Naive thymus-derived CD4-positive, alpha-beta T cell (primary cell): ENCODE measurements around the gene HLCS. TPM values are rescaled to one million over a fixed set of nuclear protein-coding genes. Genes with fewer than 3 reads are reported as not detected.

Source experiments
- ATAC-seq: fragments of 150-1000 bp; cut with Tn5 transposase; 2 replicates; pipeline ENCODE4 v1.10.0; 2021; ENCODE audit warnings: mild to moderate bottlenecking, moderate library complexity
- CTCF ChIA-PET: fragments of 350-600 bp; sonication (Branson Sonifier 250); formaldehyde crosslinking; loops from one replicate; lab custom pipeline; 2021; ENCODE audit warnings: antibody characterized with exemption; lab: Charles Lee
- POLR2A ChIA-PET: fragments of 350-600 bp; sonication (Branson Sonifier 250); formaldehyde crosslinking; loops from one replicate; lab custom pipeline; 2021; ENCODE audit warnings: antibody characterized with exemption, inconsistent platforms; lab: Charles Lee
- DNase-seq, 9 donors: peaks; one replicate each; pipeline versions ENCODE4 v3.0.0 to v3.0.0-alpha.2; 2020 to 2022; ENCODE audit warnings: mixed read lengths in 1 of 9
- H3K27ac ChIP-seq: one replicate; pipeline ENCODE4 v1.7.0; 2013; ENCODE audit warnings: mild to moderate bottlenecking, low read depth, low read length, moderate library complexity
- H3K27me3 ChIP-seq, 2 donors: one replicate each; pipeline ENCODE4 v1.7.0; 2013; ENCODE audit warnings: low read length in 2 of 2, mild to moderate bottlenecking in 2 of 2, moderate library complexity in 2 of 2; ENCODE audit not compliant: control insufficient read depth in 2 of 2, insufficient read depth in 2 of 2
- H3K36me3 ChIP-seq, 3 experiments: 1 replicate in 2 of 3; 2 replicates in 1 of 3; pipeline ENCODE4 v1.7.0; 2013; ENCODE audit warnings: low read length in 3 of 3, mild to moderate bottlenecking in 3 of 3, moderate library complexity in 1 of 3; ENCODE audit not compliant: insufficient read depth in 3 of 3, control insufficient read depth in 2 of 3
- H3K4me1 ChIP-seq, 2 donors: one replicate each; pipeline ENCODE4 v1.7.0; 2013; ENCODE audit warnings: low read length in 2 of 2, mild to moderate bottlenecking in 2 of 2, moderate library complexity in 1 of 2; ENCODE audit not compliant: control insufficient read depth in 2 of 2, insufficient read depth in 2 of 2
- H3K4me3 ChIP-seq: 2 replicates; pipeline ENCODE4 v1.7.0; 2013; ENCODE audit warnings: mild to moderate bottlenecking, low read length
- H3K9me3 ChIP-seq, 3 experiments: 1 replicate in 2 of 3; 2 replicates in 1 of 3; pipeline ENCODE4 v1.7.0; 2013; ENCODE audit warnings: low read length in 3 of 3; ENCODE audit not compliant: control insufficient read depth in 2 of 3
- H3K27ac Mint-ChIP-seq, 9 donors: one replicate each; pipeline ENCODE4 v1.8.0; 2020 to 2022; ENCODE audit warnings: mixed read lengths in 9 of 9, mild to moderate bottlenecking in 8 of 9, moderate library complexity in 5 of 9, inconsistent platforms in 2 of 9
- H3K27me3 Mint-ChIP-seq, 5 donors: one replicate each; pipeline ENCODE4 v1.8.0; 2021 to 2022; ENCODE audit warnings: mixed read lengths in 5 of 5, mild to moderate bottlenecking in 1 of 5
- H3K36me3 Mint-ChIP-seq, 5 donors: one replicate each; pipeline ENCODE4 v1.8.0; 2020 to 2022; ENCODE audit warnings: mixed read lengths in 5 of 5, mild to moderate bottlenecking in 3 of 5, inconsistent platforms in 1 of 5
- H3K4me1 Mint-ChIP-seq, 7 donors: one replicate each; pipeline ENCODE4 v1.8.0; 2020 to 2022; ENCODE audit warnings: mixed read lengths in 7 of 7, mild to moderate bottlenecking in 3 of 7, inconsistent platforms in 1 of 7
- H3K4me3 Mint-ChIP-seq, 10 donors: one replicate each; pipeline ENCODE4 v1.8.0; 2020 to 2022; ENCODE audit warnings: mild to moderate bottlenecking in 10 of 10, mixed read lengths in 10 of 10, moderate library complexity in 6 of 10, inconsistent platforms in 2 of 10
- H3K9me3 Mint-ChIP-seq, 11 donors: one replicate each; pipeline ENCODE4 v1.8.0; 2020 to 2022; ENCODE audit warnings: mixed read lengths in 11 of 11, mild to moderate bottlenecking in 4 of 11, inconsistent platforms in 1 of 11, moderate library complexity in 1 of 11
- intact Hi-C, 2 donors: fragments of 100-400 bp; cut with micrococcal nuclease; formaldehyde crosslinking; loops; one replicate each; pipeline ENCODE4 v1.15.1; 2023
- polyA plus RNA-seq, 2 donors: library from polyadenylated mRNA; unstranded; fragments of 300-500 nt; fragmentation: Illumina TruSeq; gene quantifications; one replicate each; pipeline ENCODE4 v1.2.3, GENCODE V29; 2021
- total RNA-seq, 6 experiments: library from RNA in 5 of 6; stranded (reverse) in 5 of 6; gene quantifications; 1 replicate in 5 of 6; 2 replicates in 1 of 6; pipeline ENCODE4 v1.2.3 and lab custom pipeline; 2021 to 2026

The HLCS gene
- total and polyA plus RNA-seq, 7 experiments from 2014 or later: 7.0 to 19.3 (median 9.0) TPM

DNA sequence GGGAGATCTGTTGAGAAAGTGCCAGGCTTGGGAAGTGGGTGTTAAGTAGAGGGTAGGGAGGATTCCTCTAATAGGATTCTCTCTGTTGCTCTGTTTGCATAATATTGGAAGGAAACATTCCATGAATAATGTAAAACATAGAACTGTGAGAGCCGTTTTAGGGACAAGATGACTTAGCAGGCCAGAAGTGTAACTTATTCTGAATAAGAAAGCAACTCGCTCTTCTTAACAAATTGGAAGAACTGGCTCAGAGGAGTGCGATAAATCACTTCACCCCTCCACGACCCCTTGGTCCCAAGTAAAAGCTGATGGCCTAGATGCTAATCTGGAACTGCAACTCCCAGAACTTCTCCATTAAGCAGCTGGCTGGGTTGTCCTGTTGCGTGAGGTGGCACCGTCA is 248.5 kb downstream of the HLCS start:
- POLR2A ChIA-PET: no interaction called here
- H3K9me3 Mint-ChIP-seq: peaks cover 0 to 2% (median 0%) of the 10 kb centered on the region in 11 donors
- Histone ChIP-seq H3K27ac (no peak overlapping the region), H3K27me3 (peaks cover 0 to 7% of the 10 kb centered on the region in 2 donors), H3K36me3 (no peaks in the 10 kb centered on the region), H3K9me3 (no peaks in the 10 kb centered on the region), H3K4me3 (no peak overlapping the region), H3K4me1 (no peaks in the 10 kb centered on the region)
- H3K36me3 Mint-ChIP-seq: peaks cover 0 to 3% (median 0%) of the 10 kb centered on the region in 5 donors
- ATAC-seq (no peak), DNase-seq (no peak)
- H3K27me3 Mint-ChIP-seq: peaks cover 56 to 76% (median 64%) of the 10 kb centered on the region in 5 donors
- CTCF ChIA-PET: no interaction called here
- H3K4me1 Mint-ChIP-seq: no peaks in the 10 kb centered on the region
- no peak overlapping the region for H3K4me3 Mint-ChIP-seq
- intact Hi-C loops: no loop called here
- no peak overlapping the region for H3K27ac Mint-ChIP-seq

DNA sequence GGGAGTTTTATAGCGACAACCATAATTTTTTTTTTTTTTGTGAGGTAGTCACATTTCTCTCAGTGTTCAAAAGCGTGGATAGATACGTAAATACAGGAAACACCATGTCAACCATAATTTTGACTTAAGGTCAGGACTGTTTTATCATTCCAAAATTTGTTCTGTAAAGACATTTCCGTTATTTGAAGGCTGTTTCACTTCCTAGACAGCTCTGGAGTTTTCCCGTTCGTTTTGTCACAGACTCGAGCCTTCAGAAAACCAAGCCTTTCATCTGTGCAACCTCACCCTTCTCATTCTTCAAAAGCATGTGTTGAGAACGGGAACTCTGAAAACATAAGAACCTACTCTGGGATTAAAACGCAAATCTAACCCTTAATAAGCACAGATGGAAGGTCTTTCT is 249.6 kb downstream of the HLCS start:
- CTCF ChIA-PET: no interaction called here
- Mint-ChIP-seq H3K4me1 (peaks cover 0 to 2% (median 0%) of the 10 kb centered on the region in 7 donors), H3K27ac (no peak overlapping the region), H3K9me3 (peaks cover 0 to 6% (median 0%) of the 10 kb centered on the region in 11 donors), H3K36me3 (peaks cover 0 to 3% (median 0%) of the 10 kb centered on the region in 5 donors), H3K27me3 (peaks cover 64 to 77% (median 67%) of the 10 kb centered on the region in 5 donors), H3K4me3 (no peak overlapping the region)
- intact Hi-C loops: no loop called here
- H3K36me3 ChIP-seq: no peaks in the 10 kb centered on the region
- H3K9me3 ChIP-seq: no peaks in the 10 kb centered on the region
- no peak overlapping the region for H3K4me3 ChIP-seq
- no peak for DNase-seq
- ATAC-seq: no peak
- H3K27ac ChIP-seq: no peak overlapping the region
- no peaks in the 10 kb centered on the region for H3K4me1 ChIP-seq
- peaks cover 0 to 7% of the 10 kb centered on the region in 2 donors for H3K27me3 ChIP-seq
- POLR2A ChIA-PET: no interaction called here

- DNase-seq (no peak), ATAC-seq (no peak)
- Histone ChIP-seq H3K4me1 (no peaks in the 10 kb centered on the region), H3K9me3 (no peaks in the 10 kb centered on the region), H3K36me3 (no peaks in the 10 kb centered on the region), H3K27ac (no peak overlapping the region), H3K4me3 (no peak overlapping the region), H3K27me3 (peaks cover 0 to 7% of the 10 kb centered on the region in 2 donors)
- peaks cover 0 to 3% (median 0%) of the 10 kb centered on the region in 5 donors for H3K36me3 Mint-ChIP-seq
- CTCF ChIA-PET: no interaction called here
- peaks cover 67 to 78% (median 71%) of the 10 kb centered on the region in 5 donors for H3K27me3 Mint-ChIP-seq
- POLR2A ChIA-PET: no interaction called here
- intact Hi-C loops: no loop called here
- H3K9me3 Mint-ChIP-seq: peaks cover 0 to 6% (median 0%) of the 10 kb centered on the region in 11 donors
- H3K27ac Mint-ChIP-seq: no peak overlapping the region
- H3K4me3 Mint-ChIP-seq: no peak overlapping the region
- H3K4me1 Mint-ChIP-seq: peaks cover 0 to 2% (median 0%) of the 10 kb centered on the region in 7 donors
Observed at GRCh38 chr21:36716387-36716786, 250.1 kb downstream of the HLCS start.

GRCh38 chr21:36713746-36714145 is 252.7 kb downstream of the HLCS start:
- Histone ChIP-seq H3K4me1 (peaks cover 0 to under 1% of the 10 kb centered on the region in 2 donors), H3K9me3 (no peaks in the 10 kb centered on the region), H3K27ac (no peak overlapping the region), H3K36me3 (no peaks in the 10 kb centered on the region), H3K4me3 (no peak overlapping the region), H3K27me3 (peaks cover 0 to 15% of the 10 kb centered on the region in 2 donors)
- no peak overlapping the region for H3K27ac Mint-ChIP-seq
- intact Hi-C loops: loop anchor here in 1 of 2 donors (2.0 kb wide), 1 partner anchor 23 kb away; no protein-coding TSS in a partner anchor
- DNase-seq (no peak), ATAC-seq (no peak)
- ChIA-PET POLR2A (no interaction called here), CTCF (no interaction called here)
- peaks cover 0 to 15% (median 10%) of the 10 kb centered on the region in 7 donors for H3K4me1 Mint-ChIP-seq
- H3K9me3 Mint-ChIP-seq: peaks cover 0 to 6% (median 0%) of the 10 kb centered on the region in 11 donors
- H3K27me3 Mint-ChIP-seq: peaks cover 73 to 85% (median 81%) of the 10 kb centered on the region in 5 donors
- H3K36me3 Mint-ChIP-seq: peaks cover 0 to 2% (median 0%) of the 10 kb centered on the region in 5 donors
- H3K4me3 Mint-ChIP-seq: no peak overlapping the region

DNA sequence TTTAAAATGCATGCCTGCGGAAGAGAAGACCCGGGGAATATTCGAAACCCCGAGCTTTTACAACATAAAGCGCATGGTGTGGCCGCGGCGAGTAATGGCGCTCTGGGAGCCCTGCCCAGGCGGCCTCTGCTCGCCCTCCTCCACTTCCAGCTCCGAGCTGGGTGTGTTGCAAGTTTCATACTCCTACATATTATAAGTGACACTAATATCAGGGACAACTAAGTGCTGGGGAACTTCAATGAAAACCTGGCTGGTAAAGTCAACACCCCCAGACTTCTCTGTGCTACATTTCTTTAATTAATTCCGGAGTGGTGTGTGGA is 255.8 kb downstream of the HLCS start:
- H3K4me1 Mint-ChIP-seq: peaks cover 4 to 40% (median 34%) of the 10 kb centered on the region in 7 donors
- H3K36me3 Mint-ChIP-seq: peaks cover 0 to 1% (median 0%) of the 10 kb centered on the region in 5 donors
- ATAC-seq (no peak), DNase-seq (no peak)
- H3K4me3 Mint-ChIP-seq: peak overlapping the region in 6 of 10 donors; percentile 8 to 79 (median 40)
- CTCF ChIA-PET: no interaction called here
- H3K27me3 Mint-ChIP-seq: peaks cover 80 to 88% (median 84%) of the 10 kb centered on the region in 5 donors
- H3K27ac Mint-ChIP-seq: no peak overlapping the region
- H3K9me3 Mint-ChIP-seq: peaks cover 0 to 6% (median 0%) of the 10 kb centered on the region in 11 donors
- peaks cover 0 to 29% of the 10 kb centered on the region in 2 donors for H3K27me3 ChIP-seq
- H3K4me3 ChIP-seq: no peak overlapping the region
- peaks cover 0 to 27% of the 10 kb centered on the region in 2 donors for H3K4me1 ChIP-seq
- intact Hi-C loops: no loop called here
- POLR2A ChIA-PET: no interaction called here
- no peaks in the 10 kb centered on the region for H3K9me3 ChIP-seq
- H3K27ac ChIP-seq: no peak overlapping the region
- no peaks in the 10 kb centered on the region for H3K36me3 ChIP-seq

DNA sequence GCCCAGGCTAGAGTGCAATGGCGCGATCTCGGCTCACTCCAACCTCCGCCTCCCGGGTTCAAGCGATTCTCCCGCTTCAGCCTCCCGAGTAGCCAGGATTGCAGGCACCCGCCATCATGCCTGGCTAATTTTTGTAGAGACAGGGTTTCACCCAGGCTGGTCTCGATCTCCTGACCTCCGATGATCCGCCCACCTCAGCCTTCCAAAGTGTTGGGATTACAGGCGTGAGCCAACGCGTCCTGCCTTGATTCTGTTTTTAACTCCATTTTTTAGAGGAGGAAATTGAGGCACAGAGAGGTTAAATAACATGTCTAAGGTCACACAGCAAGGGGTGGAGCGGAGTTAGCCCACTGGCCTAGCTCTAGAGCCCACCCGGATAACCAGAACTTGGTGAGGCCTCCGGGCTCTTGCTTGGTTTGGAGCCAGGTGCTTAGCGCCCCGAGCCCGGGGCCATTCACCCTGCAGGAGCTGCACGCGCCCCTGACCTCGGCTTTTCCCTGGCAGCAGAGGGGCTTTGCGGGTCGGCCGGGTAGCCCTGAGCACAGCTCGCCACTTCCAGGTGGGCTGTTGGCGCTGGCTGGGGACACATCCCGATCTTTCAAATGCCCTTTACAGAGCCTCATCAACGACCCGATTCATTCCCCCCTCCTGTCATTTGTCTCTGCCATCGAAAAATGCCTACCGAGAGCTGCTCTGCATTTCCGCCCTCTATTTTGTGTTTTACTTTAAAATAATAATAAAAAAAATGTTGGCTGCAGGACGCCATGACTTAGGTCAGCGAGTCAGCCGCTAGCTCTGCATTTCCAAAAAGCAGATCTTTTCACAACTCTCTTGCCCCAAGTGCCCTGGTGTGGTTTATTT is 256.4 kb downstream of the HLCS start:
- ATAC-seq: no peak
- no peak overlapping the region for H3K27ac ChIP-seq
- peaks cover 0 to 31% of the 10 kb centered on the region in 2 donors for H3K4me1 ChIP-seq
- peaks cover 0 to 1% (median 0%) of the 10 kb centered on the region in 5 donors for H3K36me3 Mint-ChIP-seq
- peaks cover 0 to 31% of the 10 kb centered on the region in 2 donors for H3K27me3 ChIP-seq
- intact Hi-C loops: no loop called here
- peaks cover 5 to 46% (median 39%) of the 10 kb centered on the region in 7 donors for H3K4me1 Mint-ChIP-seq
- no peak for DNase-seq
- H3K9me3 ChIP-seq: no peaks in the 10 kb centered on the region
- CTCF ChIA-PET: no interaction called here
- H3K27me3 Mint-ChIP-seq: peaks cover 81 to 88% (median 82%) of the 10 kb centered on the region in 5 donors
- H3K27ac Mint-ChIP-seq: no peak overlapping the region
- no peaks in the 10 kb centered on the region for H3K36me3 ChIP-seq
- H3K4me3 Mint-ChIP-seq: peak overlapping the region in 8 of 10 donors; percentile 32 to 79 (median 53)
- POLR2A ChIA-PET: no interaction called here
- peaks cover 0 to 6% (median 0%) of the 10 kb centered on the region in 11 donors for H3K9me3 Mint-ChIP-seq
- no peak overlapping the region for H3K4me3 ChIP-seq
